ENCODE results near the gene GRIN2B. TPM values are rescaled to one million over a fixed set of nuclear protein-coding genes. Genes with fewer than 3 reads are reported as not detected.
A peak's percentile ranks its signal among the peaks of the same experiment; 100 is the strongest.

The GRIN2B gene
- total and polyA plus RNA-seq, 7 donors, result under 0.01 to 0.69 (median under 0.01) TPM; not detected in 2

DNA sequence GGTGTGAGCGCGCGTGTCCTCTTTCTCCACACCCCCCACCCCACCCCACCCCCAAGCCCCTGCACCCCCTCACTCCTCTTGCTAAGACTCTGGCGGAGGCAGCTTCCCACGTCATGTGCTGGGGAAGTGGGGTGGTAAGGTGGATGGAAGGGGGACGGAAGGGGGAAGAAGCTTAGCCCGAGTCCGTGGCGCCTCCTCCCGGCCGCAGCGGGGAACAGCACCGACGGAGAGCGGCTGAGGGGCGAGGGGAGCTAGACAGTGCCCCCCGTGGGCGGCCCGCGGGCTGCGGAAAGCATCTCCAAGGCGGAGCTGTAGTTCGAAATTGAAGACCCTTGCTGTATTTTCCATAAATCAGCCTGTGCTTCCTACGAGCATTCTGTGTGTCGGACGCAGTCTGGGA is 588 bp upstream of the GRIN2B start:
- intact Hi-C loops (cut with DNase I), result no loop called here
- no peak overlapping the region for H3K27ac ChIP-seq
- H3K36me3 ChIP-seq, result no peaks in the 10 kb centered on the region
- H3K9me3 ChIP-seq, result peaks cover 0 to 3% (median 0%) of the 10 kb centered on the region in 4 donors
- DNase-seq, result no peak
- H3K4me3 ChIP-seq, result peak overlapping the region in 3 of 4 donors; percentile 33 to 43 (median 38)
- TF ChIP-seq, protein P1, sequence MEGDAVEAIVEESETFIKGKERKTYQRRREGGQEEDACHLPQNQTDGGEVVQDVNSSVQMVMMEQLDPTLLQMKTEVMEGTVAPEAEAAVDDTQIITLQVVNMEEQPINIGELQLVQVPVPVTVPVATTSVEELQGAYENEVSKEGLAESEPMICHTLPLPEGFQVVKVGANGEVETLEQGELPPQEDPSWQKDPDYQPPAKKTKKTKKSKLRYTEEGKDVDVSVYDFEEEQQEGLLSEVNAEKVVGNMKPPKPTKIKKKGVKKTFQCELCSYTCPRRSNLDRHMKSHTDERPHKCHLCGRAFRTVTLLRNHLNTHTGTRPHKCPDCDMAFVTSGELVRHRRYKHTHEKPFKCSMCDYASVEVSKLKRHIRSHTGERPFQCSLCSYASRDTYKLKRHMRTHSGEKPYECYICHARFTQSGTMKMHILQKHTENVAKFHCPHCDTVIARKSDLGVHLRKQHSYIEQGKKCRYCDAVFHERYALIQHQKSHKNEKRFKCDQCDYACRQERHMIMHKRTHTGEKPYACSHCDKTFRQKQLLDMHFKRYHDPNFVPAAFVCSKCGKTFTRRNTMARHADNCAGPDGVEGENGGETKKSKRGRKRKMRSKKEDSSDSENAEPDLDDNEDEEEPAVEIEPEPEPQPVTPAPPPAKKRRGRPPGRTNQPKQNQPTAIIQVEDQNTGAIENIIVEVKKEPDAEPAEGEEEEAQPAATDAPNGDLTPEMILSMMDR (IDR thresholded peaks at IDR 0.05), result peak in 1 of 4 experiments; percentile 11
- no peak for TF ChIP-seq EP300 (IDR thresholded peaks at IDR 0.05)
- peaks cover 0 to 25% (median 22%) of the 10 kb centered on the region in 4 donors for H3K4me1 ChIP-seq
- peaks cover 11 to 75% (median 27%) of the 10 kb centered on the region in 3 donors for H3K27me3 ChIP-seq
- WGBS, 2 donors, result 6 to 23% methylated on average over 26 of the region's 26 CpGs

DNA sequence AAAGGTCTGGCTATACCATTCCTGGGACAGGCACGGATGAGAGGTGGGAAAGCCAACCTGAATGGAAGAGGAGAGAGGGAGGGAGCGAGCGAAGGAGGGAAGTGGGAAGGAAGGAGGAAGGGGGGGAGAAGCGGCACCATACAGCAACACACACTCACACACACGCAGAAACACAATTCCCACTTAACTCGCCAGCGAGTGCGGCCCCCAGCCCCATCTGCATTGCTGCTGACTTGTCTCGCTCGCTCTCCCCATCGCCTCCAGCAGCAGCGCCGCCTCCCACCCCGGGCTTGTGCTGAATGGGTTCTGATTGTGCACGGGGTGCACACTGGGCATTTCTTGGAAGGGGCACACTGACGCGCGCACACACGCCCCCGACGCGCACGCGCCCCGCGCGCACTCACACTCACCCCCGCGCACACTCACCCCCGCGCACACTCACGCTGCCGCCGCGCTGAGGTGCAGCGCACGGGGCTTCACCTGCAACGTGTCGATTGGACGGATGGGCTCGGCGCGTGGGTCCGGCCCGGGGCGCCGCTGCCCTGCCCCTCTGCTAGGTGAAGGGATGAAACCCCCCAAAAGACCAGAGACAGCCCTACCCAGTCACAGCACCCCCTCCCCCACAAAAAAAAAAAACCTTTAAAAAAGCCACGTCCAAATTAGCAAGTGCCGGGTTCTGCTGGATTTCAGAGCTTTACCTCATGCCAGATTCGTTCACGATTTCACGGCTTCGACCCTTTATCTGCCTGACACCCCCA is 685 bp downstream of the GRIN2B start:
- peaks cover 11 to 79% (median 27%) of the 10 kb centered on the region in 3 donors for H3K27me3 ChIP-seq
- 2 to 3% methylated on average over 53 of the region's 53 CpGs for WGBS, 2 donors
- no peak overlapping the region for H3K27ac ChIP-seq
- peaks cover 0 to 3% (median 0%) of the 10 kb centered on the region in 4 donors for H3K9me3 ChIP-seq
- no peak for DNase-seq
- no peaks in the 10 kb centered on the region for H3K36me3 ChIP-seq
- intact Hi-C loops (cut with DNase I), result no loop called here
- peaks cover 0 to 25% (median 22%) of the 10 kb centered on the region in 4 donors for H3K4me1 ChIP-seq
- TF ChIP-seq POLR2A (IDR thresholded peaks at IDR 0.05) (no peak), POLR2AphosphoS5 (IDR thresholded peaks at IDR 0.05) (no peak), EP300 (IDR thresholded peaks at IDR 0.05) (no peak)
- TF ChIP-seq, protein P1 (IDR thresholded peaks at IDR 0.05), result no peak
- peak overlapping the region; percentile 16 to 43 (median 36) for H3K4me3 ChIP-seq

DNA sequence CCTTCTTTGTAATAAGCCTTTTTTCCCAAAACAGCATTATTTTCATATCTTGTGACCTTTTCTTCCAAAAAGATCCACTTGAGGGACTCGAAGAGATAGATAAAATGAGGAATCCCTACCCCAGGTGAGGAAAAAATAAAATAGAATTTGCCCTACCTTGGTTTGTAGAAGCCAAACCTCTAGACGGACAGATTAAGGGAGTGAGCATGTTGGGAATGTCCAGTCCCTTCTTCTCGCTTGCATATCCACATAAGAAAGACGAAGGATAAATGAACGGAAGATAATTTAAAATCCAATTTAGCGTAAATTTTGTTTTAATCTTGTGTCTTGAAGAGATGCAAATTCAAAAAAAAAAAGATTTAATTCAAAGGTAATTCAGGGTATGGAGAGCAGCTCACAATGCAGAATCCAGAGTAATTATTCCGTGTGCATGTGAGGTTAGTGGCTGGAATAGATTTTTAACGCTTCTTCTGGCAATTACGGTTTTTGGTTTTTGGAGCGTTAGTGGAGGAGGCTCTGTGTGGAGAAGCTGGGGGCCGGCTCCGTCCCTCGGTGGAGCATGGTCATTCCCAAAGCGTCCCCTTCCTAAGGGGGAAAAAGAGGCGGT is 1.5 kb downstream of the GRIN2B start:
- Histone ChIP-seq H3K36me3 (no peaks in the 10 kb centered on the region), H3K27me3 (peaks cover 11 to 78% (median 27%) of the 10 kb centered on the region in 3 donors), H3K4me1 (peaks cover 0 to 25% (median 22%) of the 10 kb centered on the region in 4 donors), H3K9me3 (peaks cover 0 to 3% (median 0%) of the 10 kb centered on the region in 4 donors), H3K27ac (no peak overlapping the region), H3K4me3 (peak overlapping the region in 2 of 4 donors; percentile 38 to 43)
- DNase-seq, result no peak
- intact Hi-C loops (cut with DNase I), result no loop called here
- 36 to 54% methylated on average over 15 of the region's 15 CpGs for WGBS, 2 donors
- TF ChIP-seq EP300 (IDR thresholded peaks at IDR 0.05) (no peak), POLR2AphosphoS5 (IDR thresholded peaks at IDR 0.05) (no peak), POLR2A (IDR thresholded peaks at IDR 0.05) (no peak)
- TF ChIP-seq, protein P1 (IDR thresholded peaks at IDR 0.05), result no peak

DNA sequence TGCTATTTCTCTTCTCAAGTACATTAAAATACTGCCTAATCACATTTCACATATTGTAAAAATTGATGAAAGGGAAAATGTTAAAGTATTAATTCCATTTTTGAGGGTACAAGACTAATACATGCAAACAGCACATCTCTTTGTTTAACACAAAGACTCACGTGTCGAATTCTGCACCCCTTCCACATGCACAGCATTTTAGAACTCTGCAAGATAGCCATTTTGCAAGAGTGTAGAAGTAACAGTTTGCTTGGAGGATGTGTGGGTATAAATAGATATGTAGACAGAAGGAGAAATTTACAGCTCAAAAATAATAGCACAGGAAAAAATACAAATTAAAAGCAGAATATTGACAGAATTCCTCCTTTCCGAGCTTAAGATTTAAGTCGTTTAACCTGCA is 2.5 kb downstream of the GRIN2B start:
- peaks cover 0 to 25% (median 22%) of the 10 kb centered on the region in 4 donors for H3K4me1 ChIP-seq
- H3K27me3 ChIP-seq, result peaks cover 11 to 68% (median 21%) of the 10 kb centered on the region in 3 donors
- TF ChIP-seq, protein P1 (IDR thresholded peaks at IDR 0.05), result no peak
- no peak for TF ChIP-seq POLR2A (IDR thresholded peaks at IDR 0.05)
- no peak for TF ChIP-seq EP300 (IDR thresholded peaks at IDR 0.05)
- TF ChIP-seq POLR2AphosphoS5 (IDR thresholded peaks at IDR 0.05), result no peak
- intact Hi-C loops (cut with DNase I), result no loop called here
- H3K27ac ChIP-seq, result no peak overlapping the region
- WGBS, 2 donors, result 73 to 88% methylated on average over 4 of the region's 4 CpGs
- no peaks in the 10 kb centered on the region for H3K36me3 ChIP-seq
- H3K9me3 ChIP-seq, result peaks cover 0 to 3% (median 0%) of the 10 kb centered on the region in 4 donors
- H3K4me3 ChIP-seq, result no peak overlapping the region
- DNase-seq, result no peak

All from sigmoid colon (tissue), 7 donors.